Heart left ventricle (tissue), 13 donors: ENCODE measurements around the gene PRPF38B.

ENCODE experiments used
- CTCF ChIP-seq, 12 donors: fragments of 200-600 bp; sonication (generic) in 4 of 12; IDR thresholded peaks; one replicate each; pipeline versions ENCODE4 v1.5.0 to v1.8.0; 2018 to 2022; ENCODE audit warnings: antibody characterized with exemption in 12 of 12, mild to moderate bottlenecking in 5 of 12
- POLR2A ChIP-seq, 2 donors: fragments of 450-650 bp; IDR thresholded peaks; one replicate each; pipeline ENCODE4 v1.6.1; 2017; ENCODE audit warnings: antibody characterized with exemption in 2 of 2, mild to moderate bottlenecking in 2 of 2, moderate library complexity in 2 of 2
- donor health status: ischemic (EF 13 %, LVEDD 7.1; RV severe dilation, severe dysfunction).
- donor health status: DM: no; HTN: yes; CAD: no.
- donor health status: DM: no; HTN: no; CAD: no.
- donor health status: ischemic (EF 25% LVEDD 6.9; RV normal size, moderate dysfunction).
- donor health status: ischemic (EF 25% LVEDD 5.7; RV mildly dilated, moderate dysfunction).
- donor health status: ischemic (EF 35%, LVEDD 5.7; RV mildly dilated, moderate dysfunction).
- donor health status: nonischemic (EF 11% LVEDD 7.7; RV severe dilation, severe dysfunction).
- donor health status: DM: yes; HTN: yes; CAD: no.
- donor health status: PGD.
- donor health status: ischemic (EF 29% LVEDD 5.4; RV normal size, mild dysfunction).
- donor health status: nonischemic (EF 23%, LVEDD 6.1; RV moderate dilation, normal function).

- no peak for TF ChIP-seq CTCF (IDR thresholded peaks at IDR 0.05)
- TF ChIP-seq POLR2A (IDR thresholded peaks at IDR 0.05), result no peak
These were observed 11.8 kb downstream of the PRPF38B start for GRCh38 chr1:108703939-108704338.
